DND-41 (cell line): ENCODE measurements around the gene PDHB.

Source experiments
- ATAC-seq: fragments of 200-7000 bp; cut with Tn5 transposase; 3 replicates; pipeline ENCODE4 v1.9.1; 2021; ENCODE audit warnings: low read depth; ENCODE audit not compliant: insufficient read depth
- DNase-seq: peaks from one replicate; pipeline ENCODE4 v3.0.0-alpha.2; 2020
- H2AFZ ChIP-seq: 2 replicates; pipeline ENCODE4 v1.6.0; 2012; ENCODE audit warnings: low read depth, low read length
- H3K27ac ChIP-seq: 2 replicates; pipeline ENCODE4 v1.5.1; 2012; ENCODE audit warnings: low read length, inconsistent platforms
- H3K27me3 ChIP-seq: fragments of 200-600 bp; sonication (generic); 2 replicates; pipeline ENCODE4 v1.6.0; 2012; ENCODE audit warnings: low read length, mild to moderate bottlenecking, inconsistent platforms; ENCODE audit not compliant: insufficient read depth, poor library complexity
- H3K36me3 ChIP-seq: 2 replicates; pipeline ENCODE4 v1.5.1; 2012; ENCODE audit warnings: low read length, inconsistent platforms; ENCODE audit not compliant: insufficient read depth
- H3K4me1 ChIP-seq: 2 replicates; pipeline ENCODE4 v1.5.1; 2012; ENCODE audit warnings: mild to moderate bottlenecking, low read length; ENCODE audit not compliant: insufficient read depth
- H3K4me2 ChIP-seq: 2 replicates; pipeline ENCODE4 v1.6.0; 2012; ENCODE audit warnings: mild to moderate bottlenecking, moderate library complexity, low read length, inconsistent platforms; ENCODE audit not compliant: insufficient read depth
- H3K4me3 ChIP-seq, 2 experiments: fragments of 200-600 bp in 1 of 2; shearing (Covaris generic) in 1 of 2; 2 replicates each; pipeline ENCODE4 v1.5.1; 2012 to 2016; ENCODE audit warnings: inconsistent platforms in 2 of 2, low read length in 2 of 2, mild to moderate bottlenecking in 2 of 2, low read depth in 1 of 2, moderate library complexity in 1 of 2
- H3K79me2 ChIP-seq: 2 replicates; pipeline ENCODE4 v1.6.0; 2012; ENCODE audit warnings: low read length, inconsistent platforms; ENCODE audit not compliant: insufficient read depth
- H3K9ac ChIP-seq: 2 replicates; pipeline ENCODE4 v1.6.0; 2012; ENCODE audit warnings: low read depth, mild to moderate bottlenecking, inconsistent platforms, low read length, moderate library complexity
- H3K9me3 ChIP-seq: 2 replicates; pipeline ENCODE4 v1.5.1; 2012; ENCODE audit warnings: low read length, moderate library complexity, mild to moderate bottlenecking, inconsistent platforms; ENCODE audit not compliant: insufficient read depth, severe bottlenecking
- H4K20me1 ChIP-seq: 2 replicates; pipeline ENCODE4 v1.6.0; 2012; ENCODE audit warnings: low read length; ENCODE audit not compliant: insufficient read depth
- CTCF ChIP-seq: IDR thresholded peaks from 2 replicates; pipeline ENCODE4 v1.5.1; 2012; ENCODE audit warnings: borderline replicate concordance, low read length, moderate library complexity, mild to moderate bottlenecking; ENCODE audit not compliant: poor library complexity, severe bottlenecking; ENCODE audit errors: extremely low read depth
- EZH2 ChIP-seq: IDR thresholded peaks from 3 replicates; pipeline ENCODE4 v1.6.1; 2012; ENCODE audit warnings: borderline replicate concordance, low read depth, mild to moderate bottlenecking, moderate library complexity, low read length, inconsistent platforms; ENCODE audit not compliant: severe bottlenecking

Gene PDHB

GRCh38 chr3:58418227-58418626 lies 15.4 kb downstream of the PDHB start:
- no peak for ATAC-seq

DNA sequence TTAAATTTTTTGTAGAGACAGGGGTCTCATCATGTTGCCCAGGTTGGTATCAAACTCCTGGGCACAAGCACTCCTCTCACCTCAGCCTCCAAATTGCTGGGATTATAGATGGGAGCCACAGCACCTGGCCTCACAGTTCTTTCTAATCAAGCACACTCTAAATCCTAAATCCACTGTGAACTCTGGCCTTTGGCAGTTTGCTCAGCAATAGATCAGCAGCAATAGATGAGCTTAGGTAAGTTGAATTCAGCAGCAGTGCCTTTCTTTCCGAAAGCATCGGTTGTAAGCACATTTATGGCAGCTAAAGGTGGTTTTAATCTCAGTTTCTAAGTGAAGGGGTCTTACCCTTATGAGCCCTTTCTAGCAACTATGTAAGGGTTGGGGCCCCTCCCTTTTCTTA lies 16.6 kb downstream of the PDHB start:
- H3K9me3 ChIP-seq: no peaks in the 10 kb centered on the region
- H3K9ac ChIP-seq: no peak overlapping the region
- H3K79me2 ChIP-seq: no peaks in the 10 kb centered on the region
- 0 out of 2 replicates have a peak, but pooled peaks cover 3% of the 10 kb centered on the region for H4K20me1 ChIP-seq
- no peak overlapping the region for H3K4me2 ChIP-seq
- no peaks in the 10 kb centered on the region for H3K4me1 ChIP-seq
- no peak overlapping the region for H2AFZ ChIP-seq
- no peak overlapping the region for H3K27ac ChIP-seq
- peaks cover 84% of the 10 kb centered on the region for H3K36me3 ChIP-seq
- ATAC-seq: no peak
- no peaks in the 10 kb centered on the region for H3K27me3 ChIP-seq
- no peak for TF ChIP-seq EZH2
- no peak for TF ChIP-seq CTCF
- no peak for DNase-seq
- no peak overlapping the region for H3K4me3 ChIP-seq

More at GRCh38 chr3:58418227-58418626, 15.4 kb downstream of the PDHB start:
- H3K36me3 ChIP-seq: peaks cover 84% of the 10 kb centered on the region
- no peak for DNase-seq
- H3K27ac ChIP-seq: no peak overlapping the region
- no peak overlapping the region for H2AFZ ChIP-seq
- H3K79me2 ChIP-seq: no peaks in the 10 kb centered on the region
- no peaks in the 10 kb centered on the region for H3K27me3 ChIP-seq
- no peak overlapping the region for H3K4me3 ChIP-seq
- TF ChIP-seq EZH2 (no peak), CTCF (no peak)
- no peak overlapping the region for H3K9ac ChIP-seq
- 0 out of 2 replicates have a peak, but pooled peaks cover 3% of the 10 kb centered on the region for H4K20me1 ChIP-seq
- no peaks in the 10 kb centered on the region for H3K4me1 ChIP-seq
- H3K4me2 ChIP-seq: no peak overlapping the region
- no peaks in the 10 kb centered on the region for H3K9me3 ChIP-seq

DNA sequence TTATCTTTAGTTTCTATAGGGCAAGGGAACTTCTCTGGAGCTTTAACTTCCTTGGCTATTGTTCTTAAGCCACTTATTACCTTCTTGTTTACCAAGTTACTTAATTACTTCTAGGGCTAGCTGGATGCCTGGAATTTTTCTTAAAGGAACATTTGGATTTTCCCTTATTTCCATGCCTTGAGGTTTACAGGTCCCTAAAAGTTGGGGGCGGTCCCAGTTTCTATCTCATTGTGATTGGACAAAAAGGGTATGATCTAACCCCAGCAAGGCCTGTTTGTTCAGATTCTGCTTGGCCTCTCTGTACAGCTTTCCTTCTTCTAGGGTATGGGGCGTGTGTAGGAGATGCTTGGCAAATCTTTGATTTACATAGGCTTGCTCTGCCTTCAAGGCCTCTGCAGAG lies 17.4 kb downstream of the PDHB start:
- H2AFZ ChIP-seq: no peak overlapping the region
- no peaks in the 10 kb centered on the region for H3K79me2 ChIP-seq
- DNase-seq: no peak
- no peak for TF ChIP-seq EZH2
- TF ChIP-seq CTCF: no peak
- no peaks in the 10 kb centered on the region for H3K9me3 ChIP-seq
- no peak overlapping the region for H3K4me3 ChIP-seq
- no peaks in the 10 kb centered on the region for H3K4me1 ChIP-seq
- no peaks in the 10 kb centered on the region for H3K27me3 ChIP-seq
- H3K9ac ChIP-seq: no peak overlapping the region
- ATAC-seq: no peak
- peaks cover 85% of the 10 kb centered on the region for H3K36me3 ChIP-seq
- H3K27ac ChIP-seq: no peak overlapping the region
- no peak overlapping the region for H3K4me2 ChIP-seq
- H4K20me1 ChIP-seq: 0 out of 2 replicates have a peak, but pooled peaks cover 3% of the 10 kb centered on the region
